Fibroblast of villous mesenchyme (primary cell): ENCODE measurements around the gene PRKN. TPM values are rescaled to one million over a fixed set of nuclear protein-coding genes. Genes with fewer than 3 reads are reported as not detected.

Experiments used
- DNase-seq: peaks from one replicate; pipeline ENCODE4 v3.0.0-alpha.2; 2010; ENCODE audit warnings: low read depth
- H3K4me3 ChIP-seq: 2 replicates; pipeline ENCODE4 v1.5.1; 2011; ENCODE audit warnings: low read depth, mild to moderate bottlenecking, low read length
- total RNA-seq: library from RNA; depleted of rRNA; stranded (reverse); fragments of >200 nt; gene quantifications from 2 replicates; pipeline ENCODE4 v1.2.3, GENCODE V29; 2012
- TF ChIP-seq, protein P1 (sequence below): IDR thresholded peaks from 2 replicates; pipeline ENCODE4 v1.5.1; 2012; ENCODE audit warnings: low read depth, mild to moderate bottlenecking, low read length; ENCODE audit not compliant: insufficient read depth

The PRKN gene
- total RNA-seq, 1 donor: 2.2 TPM

DNA sequence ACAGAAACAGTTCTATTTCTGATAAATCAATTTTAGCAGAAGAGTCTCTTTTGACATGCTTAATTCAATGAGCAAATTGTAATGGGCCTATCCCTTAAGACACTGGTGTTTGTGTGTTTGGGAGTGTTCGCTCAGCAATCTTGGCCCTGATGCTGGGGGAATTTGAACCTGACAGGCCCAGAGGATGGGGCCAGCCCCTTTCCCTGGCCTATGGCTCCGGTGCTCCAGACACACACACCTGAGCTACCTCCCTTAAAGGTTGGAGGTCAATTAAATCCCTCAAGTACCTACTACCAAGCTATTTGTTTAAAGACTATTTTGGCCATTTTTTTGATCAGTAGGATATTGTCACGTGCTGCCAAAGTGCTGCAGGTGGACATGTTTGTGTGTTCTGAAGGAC is 549.3 kb downstream of the PRKN start:
- TF ChIP-seq, protein P1, sequence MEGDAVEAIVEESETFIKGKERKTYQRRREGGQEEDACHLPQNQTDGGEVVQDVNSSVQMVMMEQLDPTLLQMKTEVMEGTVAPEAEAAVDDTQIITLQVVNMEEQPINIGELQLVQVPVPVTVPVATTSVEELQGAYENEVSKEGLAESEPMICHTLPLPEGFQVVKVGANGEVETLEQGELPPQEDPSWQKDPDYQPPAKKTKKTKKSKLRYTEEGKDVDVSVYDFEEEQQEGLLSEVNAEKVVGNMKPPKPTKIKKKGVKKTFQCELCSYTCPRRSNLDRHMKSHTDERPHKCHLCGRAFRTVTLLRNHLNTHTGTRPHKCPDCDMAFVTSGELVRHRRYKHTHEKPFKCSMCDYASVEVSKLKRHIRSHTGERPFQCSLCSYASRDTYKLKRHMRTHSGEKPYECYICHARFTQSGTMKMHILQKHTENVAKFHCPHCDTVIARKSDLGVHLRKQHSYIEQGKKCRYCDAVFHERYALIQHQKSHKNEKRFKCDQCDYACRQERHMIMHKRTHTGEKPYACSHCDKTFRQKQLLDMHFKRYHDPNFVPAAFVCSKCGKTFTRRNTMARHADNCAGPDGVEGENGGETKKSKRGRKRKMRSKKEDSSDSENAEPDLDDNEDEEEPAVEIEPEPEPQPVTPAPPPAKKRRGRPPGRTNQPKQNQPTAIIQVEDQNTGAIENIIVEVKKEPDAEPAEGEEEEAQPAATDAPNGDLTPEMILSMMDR: no peak
- H3K4me3 ChIP-seq: no peak overlapping the region
- no peak for DNase-seq

DNA sequence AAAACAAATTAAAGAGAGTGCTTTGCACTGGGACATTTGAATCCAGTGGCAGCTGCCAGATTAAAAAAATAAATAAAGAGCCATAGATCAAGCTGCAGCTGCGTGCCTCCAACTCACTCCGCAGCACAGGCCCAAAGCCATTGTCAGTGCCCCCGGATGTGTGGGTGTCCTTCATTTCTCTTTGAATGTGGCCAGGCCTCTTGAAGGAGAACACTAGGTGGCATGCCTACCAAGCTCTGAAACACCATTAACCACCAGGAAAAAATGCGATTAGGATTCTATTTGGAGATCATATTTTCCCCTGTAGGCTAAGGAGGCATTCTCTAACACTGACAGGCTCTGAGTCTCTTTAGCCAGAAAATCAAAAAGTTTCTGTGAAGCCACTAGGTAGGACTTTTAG is 549.8 kb downstream of the PRKN start:
- TF ChIP-seq, protein P1: no peak
- DNase-seq: no peak

DNA sequence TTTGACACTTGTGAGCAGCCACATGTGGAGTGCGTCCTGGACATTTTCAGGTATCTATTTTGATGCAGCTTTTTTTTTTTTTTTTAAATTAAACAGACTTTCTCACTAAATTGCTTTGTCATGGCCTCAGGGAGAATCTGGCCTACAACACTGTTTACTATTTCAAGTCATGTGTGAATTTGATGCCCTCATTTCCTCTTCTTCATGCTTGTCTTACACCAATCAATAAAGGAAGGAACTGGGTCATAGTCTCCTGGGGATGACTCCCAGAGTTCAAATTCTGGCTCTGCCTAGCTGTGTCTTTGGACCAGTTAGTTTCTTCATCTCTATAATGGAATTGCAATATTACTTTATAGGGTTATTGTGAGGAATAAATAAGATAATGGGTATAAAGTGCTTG is 554.1 kb downstream of the PRKN start:
- H3K4me3 ChIP-seq: no peak overlapping the region
- TF ChIP-seq, protein P1: no peak
- DNase-seq: no peak

More for the DNA sequence above, 549.8 kb downstream of the PRKN start:
- no peak overlapping the region for H3K4me3 ChIP-seq

DNA sequence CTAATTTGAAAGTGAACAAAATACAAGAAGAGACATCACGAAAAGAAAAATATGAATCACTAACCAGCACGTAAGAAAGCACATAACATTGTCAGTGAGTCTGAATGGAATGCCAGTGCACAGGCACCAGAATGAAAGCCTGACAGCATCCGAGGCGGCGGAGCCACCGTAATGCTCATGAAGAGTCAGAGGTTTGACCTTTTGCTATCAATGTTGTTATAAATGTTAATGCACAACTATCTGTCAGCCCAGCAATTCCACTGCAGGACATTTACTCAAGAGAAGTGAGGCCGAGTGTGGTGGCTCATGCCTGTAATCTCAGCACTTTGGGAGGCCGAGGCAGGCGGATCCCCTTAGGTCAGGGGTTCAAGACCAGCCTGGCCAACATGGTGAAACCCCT is 562.1 kb downstream of the PRKN start:
- TF ChIP-seq, protein P1: no peak
- no peak overlapping the region for H3K4me3 ChIP-seq
- no peak for DNase-seq

DNA sequence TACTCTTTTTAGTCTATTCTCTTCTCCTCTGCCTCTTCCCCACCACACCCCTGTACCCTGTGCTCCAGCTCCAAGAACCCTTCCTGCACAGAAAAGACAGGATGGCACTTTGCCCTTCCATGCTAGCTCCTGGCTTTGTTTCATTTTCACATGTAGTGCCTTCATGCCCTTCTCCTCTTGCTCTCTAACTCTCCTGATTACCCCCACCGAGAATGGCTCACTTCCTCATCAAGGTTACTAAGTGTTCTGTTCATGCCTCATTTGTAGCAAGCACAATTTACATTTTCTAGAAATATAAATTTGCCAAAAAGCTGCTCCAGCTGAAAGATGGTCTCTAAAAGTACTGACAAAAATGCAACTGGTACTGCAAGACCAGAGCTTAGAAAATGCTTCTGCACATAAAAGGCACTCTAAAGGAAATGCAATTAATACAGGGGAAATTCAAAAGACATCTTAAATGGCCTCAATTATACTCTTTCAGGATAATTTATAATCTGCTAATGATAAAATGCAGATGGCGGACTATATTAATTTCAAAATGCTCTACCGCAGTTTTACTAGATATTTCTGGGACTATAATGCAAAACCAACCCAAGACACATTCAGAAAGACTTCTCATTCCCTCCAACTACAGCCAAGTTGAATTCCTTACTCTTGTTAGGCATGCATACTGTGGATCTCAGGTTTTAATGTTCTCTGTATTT is 570.2 kb downstream of the PRKN start:
- TF ChIP-seq, protein P1: no peak
- no peak for DNase-seq
- no peak overlapping the region for H3K4me3 ChIP-seq

DNA sequence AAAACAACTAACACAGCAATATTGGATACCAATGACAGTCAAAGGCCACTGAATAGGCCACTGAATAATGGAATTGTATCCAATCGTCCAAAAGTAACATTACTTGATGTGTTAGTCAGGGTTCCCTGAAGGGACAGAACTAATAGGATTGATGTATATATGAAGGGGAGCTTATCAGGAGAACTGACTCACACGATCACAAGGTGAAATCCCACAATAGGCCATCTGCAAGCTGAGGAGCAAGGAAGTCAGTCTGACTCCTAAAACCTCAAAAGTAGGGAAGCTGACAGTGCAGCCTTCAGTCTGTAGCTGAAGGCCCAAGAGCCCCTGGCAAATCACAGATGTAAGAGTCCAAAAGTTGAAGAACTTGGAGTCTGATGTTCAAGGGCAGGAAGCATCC is 571.4 kb downstream of the PRKN start:
- no peak for DNase-seq
- TF ChIP-seq, protein P1: no peak
- H3K4me3 ChIP-seq: no peak overlapping the region

DNA sequence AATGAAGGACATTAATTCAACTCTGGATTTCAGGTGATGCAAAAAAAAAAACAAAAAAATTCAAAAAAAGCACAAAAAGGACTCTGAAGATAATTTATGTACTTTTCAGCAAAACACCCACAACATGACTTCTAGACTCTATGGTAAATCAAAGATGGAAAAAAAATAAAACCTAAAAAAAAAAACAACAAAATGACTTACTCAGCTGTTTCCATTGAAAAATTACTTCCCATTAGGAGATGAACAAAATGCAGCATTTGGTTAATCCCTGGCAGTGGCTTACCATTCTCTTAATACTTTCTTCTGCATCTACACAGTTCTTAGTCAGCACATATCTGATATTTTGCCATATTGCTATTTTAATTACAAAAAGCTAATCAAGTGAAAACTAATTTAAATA is 572.6 kb downstream of the PRKN start:
- H3K4me3 ChIP-seq: no peak overlapping the region
- TF ChIP-seq, protein P1: no peak
- no peak for DNase-seq
